ENCODE data around the gene HOXA11. TPM values are rescaled to one million over a fixed set of nuclear protein-coding genes. Genes with fewer than 3 reads are reported as not detected.

The HOXA11 gene
- total RNA-seq, 4 donors from 2014 or later: 5.1 to 7.9 (median 6.4) TPM

DNA sequence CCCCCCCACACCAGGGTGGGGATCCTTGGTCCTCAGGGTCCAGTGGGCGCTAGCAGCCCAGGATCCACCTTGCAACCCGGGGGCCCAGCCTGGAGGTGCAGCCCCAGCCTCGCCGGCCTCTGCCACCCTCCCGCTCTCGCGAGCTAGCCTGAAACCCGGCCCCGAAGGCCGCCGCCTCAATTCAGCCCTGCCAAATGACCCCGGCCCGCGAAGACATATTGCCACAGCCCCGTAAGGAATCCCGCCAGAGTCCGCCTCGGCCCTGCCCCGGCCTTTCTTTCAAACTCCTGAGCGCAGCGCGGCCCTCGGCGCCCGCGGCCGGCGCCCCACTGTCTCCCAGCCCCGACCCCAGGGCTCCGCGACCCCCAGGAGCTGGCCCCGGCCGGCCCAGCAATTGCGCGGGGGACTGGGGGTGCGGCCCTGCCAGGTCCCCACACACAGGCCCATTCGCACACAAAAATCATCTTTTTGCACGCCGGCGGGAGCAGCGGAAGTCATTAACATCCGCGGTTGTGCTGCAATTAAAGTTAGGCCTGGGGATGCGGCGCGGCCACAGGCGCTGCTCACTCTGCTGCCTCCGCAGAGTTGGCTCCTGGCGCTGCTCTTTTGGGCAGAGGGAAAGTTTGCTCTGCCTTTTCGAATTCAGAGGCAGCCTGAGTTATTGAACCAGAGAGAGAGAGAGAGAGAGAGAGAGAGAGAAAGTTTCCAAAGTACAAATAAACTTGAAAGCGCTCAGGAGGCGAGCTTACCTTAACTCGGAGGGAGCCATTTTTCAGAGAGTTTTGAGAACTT is 45.5 kb downstream of the HOXA11 start:
- ATAC-seq: no peak
- no peak for DNase-seq
- H3K36me3 ChIP-seq: peaks cover 0 to 7% of the 10 kb centered on the region in 2 donors
- no peaks in the 10 kb centered on the region for H3K27me3 ChIP-seq
- H3K4me3 ChIP-seq: no peak overlapping the region
- H3K27ac ChIP-seq: peak overlapping the region in 3 of 4 donors; percentile 25 to 95 (median 32)
- no peaks in the 10 kb centered on the region for H3K9me3 ChIP-seq
- peaks cover 28 to 30% of the 10 kb centered on the region in 2 donors for H3K4me1 ChIP-seq
- TF ChIP-seq, protein P1, sequence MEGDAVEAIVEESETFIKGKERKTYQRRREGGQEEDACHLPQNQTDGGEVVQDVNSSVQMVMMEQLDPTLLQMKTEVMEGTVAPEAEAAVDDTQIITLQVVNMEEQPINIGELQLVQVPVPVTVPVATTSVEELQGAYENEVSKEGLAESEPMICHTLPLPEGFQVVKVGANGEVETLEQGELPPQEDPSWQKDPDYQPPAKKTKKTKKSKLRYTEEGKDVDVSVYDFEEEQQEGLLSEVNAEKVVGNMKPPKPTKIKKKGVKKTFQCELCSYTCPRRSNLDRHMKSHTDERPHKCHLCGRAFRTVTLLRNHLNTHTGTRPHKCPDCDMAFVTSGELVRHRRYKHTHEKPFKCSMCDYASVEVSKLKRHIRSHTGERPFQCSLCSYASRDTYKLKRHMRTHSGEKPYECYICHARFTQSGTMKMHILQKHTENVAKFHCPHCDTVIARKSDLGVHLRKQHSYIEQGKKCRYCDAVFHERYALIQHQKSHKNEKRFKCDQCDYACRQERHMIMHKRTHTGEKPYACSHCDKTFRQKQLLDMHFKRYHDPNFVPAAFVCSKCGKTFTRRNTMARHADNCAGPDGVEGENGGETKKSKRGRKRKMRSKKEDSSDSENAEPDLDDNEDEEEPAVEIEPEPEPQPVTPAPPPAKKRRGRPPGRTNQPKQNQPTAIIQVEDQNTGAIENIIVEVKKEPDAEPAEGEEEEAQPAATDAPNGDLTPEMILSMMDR (IDR thresholded peaks at IDR 0.05 in 4 of 5, conservative IDR thresholded peaks at IDR 0.05 in 1 of 5): no peak
- TF ChIP-seq POLR2A (IDR thresholded peaks at IDR 0.05): no peak
- intact Hi-C loops (cut with DNase I; ENCODE audit: low total_unique reads): no loop called here
- in situ Hi-C loops (cut with MboI; ENCODE audit: low sequenced_read_pairs in 4 of 4): loop anchor here in 2 of 4 donors (5.0 to 10.0 kb wide), 3 partner anchors 285 to 775 kb away; no protein-coding TSS in a partner anchor

DNA sequence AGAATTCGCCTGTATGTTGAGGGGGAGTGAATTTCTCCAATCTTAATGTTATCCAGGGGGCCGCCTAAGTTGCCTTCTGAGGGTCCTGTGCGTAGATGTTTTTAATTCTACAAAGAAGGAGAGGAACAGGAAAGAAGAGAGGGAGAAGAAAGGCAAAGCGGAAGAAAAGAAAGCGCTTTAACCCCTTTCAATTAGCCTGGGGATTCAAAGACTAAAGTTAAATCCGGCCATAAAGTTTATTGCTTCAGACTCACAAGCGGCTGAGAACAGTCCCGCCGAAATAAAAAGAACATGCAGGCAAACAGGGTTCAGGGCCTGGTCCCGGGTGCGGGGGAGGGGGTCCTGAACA is 46.1 kb downstream of the HOXA11 start:
- ATAC-seq (no peak), DNase-seq (no peak)
- in situ Hi-C loops (cut with MboI; ENCODE audit: low sequenced_read_pairs in 4 of 4) (no loop called here), intact Hi-C loops (cut with DNase I; ENCODE audit: low total_unique reads) (no loop called here)
- no peak overlapping the region for H3K4me3 ChIP-seq
- TF ChIP-seq POLR2A (IDR thresholded peaks at IDR 0.05): no peak
- TF ChIP-seq, protein P1 (IDR thresholded peaks at IDR 0.05 in 4 of 5, conservative IDR thresholded peaks at IDR 0.05 in 1 of 5): no peak
- no peaks in the 10 kb centered on the region for H3K9me3 ChIP-seq
- peak overlapping the region in 3 of 4 donors; percentile 25 to 95 (median 32) for H3K27ac ChIP-seq
- peaks cover 0 to 2% of the 10 kb centered on the region in 2 donors for H3K36me3 ChIP-seq
- peaks cover 34% of the 10 kb centered on the region in 2 donors for H3K4me1 ChIP-seq
- no peaks in the 10 kb centered on the region for H3K27me3 ChIP-seq

DNA sequence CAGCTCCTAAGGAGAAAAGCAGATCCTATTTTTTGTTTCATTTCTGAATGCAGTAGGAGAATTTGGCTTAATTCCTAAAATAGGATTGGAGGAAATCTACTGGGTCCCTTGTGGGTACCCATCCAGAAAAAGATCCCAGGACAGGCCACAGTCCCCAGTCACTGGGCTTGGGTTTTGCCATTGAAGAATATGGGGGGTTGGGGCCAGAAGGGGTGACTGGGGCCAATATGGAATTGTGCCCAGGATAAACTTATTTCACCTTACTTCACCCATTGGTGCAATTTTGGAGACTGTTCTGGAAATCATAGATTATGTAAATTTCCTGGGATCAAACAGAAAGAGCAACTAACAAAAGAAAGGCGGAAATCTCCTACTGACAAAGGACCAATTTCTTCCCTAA is 46.6 kb downstream of the HOXA11 start:
- ATAC-seq (no peak), DNase-seq (no peak)
- H3K36me3 ChIP-seq: no peaks in the 10 kb centered on the region
- intact Hi-C loops (cut with DNase I; ENCODE audit: low total_unique reads) (no loop called here), in situ Hi-C loops (cut with MboI; ENCODE audit: low sequenced_read_pairs in 4 of 4) (no loop called here)
- H3K27ac ChIP-seq: peak overlapping the region in 3 of 4 donors; percentile 25 to 95 (median 32)
- peaks cover 39% of the 10 kb centered on the region in 2 donors for H3K4me1 ChIP-seq
- H3K9me3 ChIP-seq: no peaks in the 10 kb centered on the region
- TF ChIP-seq, protein P1 (IDR thresholded peaks at IDR 0.05 in 4 of 5, conservative IDR thresholded peaks at IDR 0.05 in 1 of 5): no peak
- TF ChIP-seq POLR2A (IDR thresholded peaks at IDR 0.05): no peak
- no peak overlapping the region for H3K4me3 ChIP-seq
- H3K27me3 ChIP-seq: no peaks in the 10 kb centered on the region

DNA sequence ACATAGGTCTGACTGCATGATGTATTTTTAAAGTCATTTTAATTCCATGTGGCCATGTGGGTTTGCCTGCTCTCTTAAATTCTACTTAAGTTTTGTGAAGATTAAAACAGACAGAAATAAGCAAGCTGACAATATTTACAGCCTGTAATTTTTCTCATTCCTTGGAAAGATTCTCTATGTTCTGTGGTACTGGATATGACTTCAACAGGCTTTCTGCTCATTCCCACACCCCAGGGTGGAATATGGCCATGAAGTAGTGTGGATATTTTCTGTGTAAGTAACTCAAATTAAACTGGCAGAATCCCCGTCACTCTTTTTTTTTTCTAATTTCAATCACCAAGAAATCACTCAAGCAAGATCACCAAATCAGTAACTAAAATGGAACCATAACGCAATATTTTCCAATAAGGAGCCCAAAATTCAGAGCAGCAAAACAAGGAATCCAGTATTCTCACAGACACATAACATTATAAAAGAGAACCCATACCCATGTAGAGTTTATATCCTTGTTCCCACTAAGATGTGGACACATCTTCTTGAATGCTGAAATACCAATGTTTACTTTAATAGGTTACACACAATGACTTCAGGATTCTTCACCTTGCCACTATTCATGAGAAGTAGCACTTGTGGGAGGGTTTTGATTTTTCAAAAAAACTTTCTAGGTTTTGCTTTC is 47.3 kb downstream of the HOXA11 start:
- in situ Hi-C loops (cut with MboI; ENCODE audit: low sequenced_read_pairs in 4 of 4) (no loop called here), intact Hi-C loops (cut with DNase I; ENCODE audit: low total_unique reads) (no loop called here)
- Histone ChIP-seq H3K36me3 (no peaks in the 10 kb centered on the region), H3K4me1 (peaks cover 41% of the 10 kb centered on the region in 2 donors), H3K27me3 (no peaks in the 10 kb centered on the region), H3K27ac (peak overlapping the region; percentile 9 to 95 (median 42)), H3K4me3 (no peak overlapping the region), H3K9me3 (no peaks in the 10 kb centered on the region)
- ATAC-seq (no peak), DNase-seq (no peak)
- no peak for TF ChIP-seq POLR2A (IDR thresholded peaks at IDR 0.05)
- TF ChIP-seq, protein P1 (IDR thresholded peaks at IDR 0.05 in 4 of 5, conservative IDR thresholded peaks at IDR 0.05 in 1 of 5): no peak

Measured in gastrocnemius medialis (tissue), 4 donors.